Fibroblast of mammary gland (primary cell): ENCODE results near the gene NINJ2.
A peak's percentile ranks its signal among the peaks of the same experiment; 100 is the strongest.

Experiments
- DNase-seq: peaks from one replicate; pipeline ENCODE4 v3.0.0-alpha.2; 2010; ENCODE audit warnings: low read depth
- H3K4me3 ChIP-seq: 2 replicates; pipeline ENCODE4 v1.5.1; 2011; ENCODE audit warnings: low read depth, mild to moderate bottlenecking, low read length, moderate library complexity; ENCODE audit not compliant: control insufficient read depth
- TF ChIP-seq, protein P1 (sequence below): conservative IDR thresholded peaks from 2 replicates; pipeline ENCODE4 v1.5.1; 2011; ENCODE audit warnings: low read depth, low read length, inconsistent platforms; ENCODE audit not compliant: control insufficient read depth, insufficient read depth

Gene NINJ2

DNA sequence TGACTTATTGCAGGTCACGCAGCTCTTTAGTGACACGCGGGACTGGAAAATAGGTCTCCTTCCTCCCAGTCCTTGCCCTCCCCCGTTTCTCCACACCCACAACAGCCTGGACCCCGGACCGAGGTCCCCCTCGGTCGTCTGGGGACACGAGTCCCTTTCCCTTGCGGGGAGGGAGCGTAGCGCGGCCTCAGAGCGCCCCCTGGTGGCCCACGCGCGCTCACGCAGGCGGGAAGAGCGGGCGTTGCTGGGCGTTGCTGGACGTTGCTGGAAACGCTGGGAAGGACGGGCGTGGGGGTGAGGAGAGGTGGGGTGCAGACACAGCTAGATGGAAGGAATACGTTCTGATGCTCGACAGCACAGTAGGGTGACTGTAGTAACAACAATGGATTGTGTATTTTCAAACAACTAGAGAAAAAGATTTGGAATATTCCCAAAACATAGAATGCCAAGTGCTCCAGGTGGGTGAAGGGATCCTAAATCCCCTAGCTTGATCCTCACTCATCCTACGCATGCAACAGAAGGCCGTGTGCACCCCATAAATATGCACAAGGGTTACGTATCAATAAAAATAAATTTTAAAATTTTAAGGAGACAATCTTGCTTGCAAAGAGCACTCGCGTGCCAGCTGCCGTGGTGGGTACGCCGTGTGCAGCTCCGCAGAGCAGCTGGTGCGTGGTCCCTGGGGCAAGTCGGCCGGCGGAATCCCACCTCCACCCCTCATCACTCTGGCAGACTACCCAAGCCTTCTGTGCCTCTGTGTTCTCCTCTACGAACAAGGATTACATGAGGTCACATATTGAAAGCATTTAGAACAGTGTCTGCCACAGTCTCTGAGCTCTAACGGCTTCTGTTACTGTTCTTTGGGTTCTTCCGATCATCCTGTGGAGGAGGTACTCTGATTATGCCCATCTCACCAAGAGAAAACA is 116.1 kb downstream of the NINJ2 start:
- peak; percentile 30 for DNase-seq
- TF ChIP-seq, protein P1, sequence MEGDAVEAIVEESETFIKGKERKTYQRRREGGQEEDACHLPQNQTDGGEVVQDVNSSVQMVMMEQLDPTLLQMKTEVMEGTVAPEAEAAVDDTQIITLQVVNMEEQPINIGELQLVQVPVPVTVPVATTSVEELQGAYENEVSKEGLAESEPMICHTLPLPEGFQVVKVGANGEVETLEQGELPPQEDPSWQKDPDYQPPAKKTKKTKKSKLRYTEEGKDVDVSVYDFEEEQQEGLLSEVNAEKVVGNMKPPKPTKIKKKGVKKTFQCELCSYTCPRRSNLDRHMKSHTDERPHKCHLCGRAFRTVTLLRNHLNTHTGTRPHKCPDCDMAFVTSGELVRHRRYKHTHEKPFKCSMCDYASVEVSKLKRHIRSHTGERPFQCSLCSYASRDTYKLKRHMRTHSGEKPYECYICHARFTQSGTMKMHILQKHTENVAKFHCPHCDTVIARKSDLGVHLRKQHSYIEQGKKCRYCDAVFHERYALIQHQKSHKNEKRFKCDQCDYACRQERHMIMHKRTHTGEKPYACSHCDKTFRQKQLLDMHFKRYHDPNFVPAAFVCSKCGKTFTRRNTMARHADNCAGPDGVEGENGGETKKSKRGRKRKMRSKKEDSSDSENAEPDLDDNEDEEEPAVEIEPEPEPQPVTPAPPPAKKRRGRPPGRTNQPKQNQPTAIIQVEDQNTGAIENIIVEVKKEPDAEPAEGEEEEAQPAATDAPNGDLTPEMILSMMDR = peak; percentile 77
- no peak overlapping the region for H3K4me3 ChIP-seq

DNA sequence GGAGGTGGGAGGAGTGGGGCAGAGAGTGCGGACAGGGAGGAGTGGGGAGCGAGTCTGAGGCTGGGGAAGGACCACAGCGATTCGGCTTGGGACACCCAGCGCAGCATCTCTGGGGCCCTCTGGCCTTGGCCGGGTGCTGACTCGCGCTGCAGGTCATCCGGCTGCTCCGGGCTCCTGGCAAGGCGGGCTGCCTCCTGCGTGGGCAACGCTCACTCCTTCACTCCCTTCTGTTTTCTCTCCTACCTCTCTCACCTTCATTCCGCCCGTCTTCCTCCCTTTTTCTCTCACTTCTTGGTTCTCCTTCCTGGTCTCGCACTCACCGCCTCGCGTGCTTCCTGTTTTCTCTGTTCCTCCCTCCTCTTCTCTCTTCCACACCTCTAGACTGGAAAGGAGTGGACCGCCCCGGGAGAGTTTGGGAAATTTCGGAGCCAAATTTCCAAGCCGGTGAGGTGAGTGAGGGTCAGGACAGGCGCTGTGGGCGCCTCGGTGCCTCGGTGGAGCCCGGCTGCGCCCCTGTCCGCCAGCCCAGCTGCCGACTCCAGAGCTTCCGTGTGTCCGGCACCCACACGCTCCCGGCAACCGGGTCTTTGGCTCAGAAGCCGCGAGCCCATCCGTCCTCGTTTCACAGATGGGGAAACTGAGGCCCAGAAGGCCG is 116.9 kb downstream of the NINJ2 start:
- DNase-seq = no peak
- H3K4me3 ChIP-seq = no peak overlapping the region
- TF ChIP-seq, protein P1 = no peak

DNA sequence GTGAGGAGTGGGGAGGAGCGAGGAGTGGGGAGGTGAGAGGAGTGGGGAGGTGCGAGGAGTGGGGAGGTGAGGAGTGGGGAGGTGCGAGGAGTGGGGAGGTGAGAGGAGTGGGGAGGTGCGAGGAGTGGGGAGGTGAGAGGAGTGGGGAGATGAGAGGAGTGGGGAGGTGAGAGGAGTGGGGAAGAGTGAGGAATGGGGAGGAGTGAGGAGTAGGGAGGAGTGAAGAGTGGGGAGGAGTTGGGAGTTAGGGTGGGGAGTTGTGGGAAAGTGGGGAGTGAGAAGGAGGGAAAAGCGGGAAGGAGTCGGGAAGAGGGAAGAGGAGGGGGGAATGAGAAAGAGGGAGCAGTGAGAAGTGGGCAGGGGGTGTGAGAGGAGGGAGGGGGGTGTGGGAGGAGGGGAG is 117.4 kb downstream of the NINJ2 start:
- H3K4me3 ChIP-seq = no peak overlapping the region
- TF ChIP-seq, protein P1 = no peak
- DNase-seq = no peak

DNA sequence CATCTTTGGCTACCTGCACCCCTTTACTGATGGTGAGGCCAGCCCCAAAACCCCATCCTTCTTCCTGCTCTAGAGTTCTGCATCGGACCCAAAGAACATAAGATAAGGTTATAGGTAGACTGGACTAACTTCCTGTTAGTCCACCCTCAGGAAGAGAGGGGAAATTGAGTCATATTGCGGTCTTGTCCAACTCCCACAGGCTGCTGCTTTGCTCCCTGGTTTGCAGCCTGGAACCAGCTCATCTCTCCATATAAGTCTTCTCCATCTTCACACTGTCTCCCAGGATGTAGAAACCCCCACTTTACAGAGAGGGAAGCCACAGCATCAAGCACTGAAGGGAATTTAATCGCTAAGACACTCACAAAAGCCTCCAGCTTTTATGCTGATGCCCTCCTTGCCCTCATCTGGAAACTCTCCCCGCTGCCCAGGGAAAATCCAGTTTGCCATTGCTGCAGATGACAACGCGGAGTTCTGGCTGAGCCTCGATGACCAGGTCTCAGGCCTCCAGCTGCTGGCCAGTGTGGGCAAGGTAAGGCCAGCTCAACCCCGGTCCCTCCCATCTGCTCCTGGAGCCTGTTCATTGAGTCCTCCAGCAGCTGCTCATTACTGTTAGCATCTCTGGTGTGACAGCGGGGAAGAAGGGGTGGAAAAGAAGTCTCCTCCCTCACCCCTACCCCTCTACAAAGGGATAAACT is 118.2 kb downstream of the NINJ2 start:
- DNase-seq = no peak
- no peak overlapping the region for H3K4me3 ChIP-seq
- TF ChIP-seq, protein P1 = no peak

DNA sequence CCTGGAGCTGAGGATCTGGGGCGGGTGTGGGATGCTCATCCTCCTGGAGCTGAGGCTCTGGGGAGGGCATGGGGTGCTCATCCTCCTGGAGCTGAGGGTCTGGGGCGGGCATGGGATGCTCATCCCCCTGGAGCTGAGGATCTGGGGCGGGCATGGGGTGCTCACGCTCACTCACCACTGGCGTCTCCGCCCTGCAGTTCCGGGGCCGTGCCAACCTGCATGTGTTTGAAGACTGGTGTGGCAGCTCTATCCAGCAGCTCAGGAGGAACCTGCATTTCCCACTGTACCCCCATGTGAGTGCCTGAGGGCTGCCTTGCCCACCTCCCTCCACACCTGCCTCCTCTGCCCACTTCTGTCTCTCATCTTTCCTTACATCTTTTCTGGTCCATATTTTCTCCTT is 119.1 kb downstream of the NINJ2 start:
- TF ChIP-seq, protein P1 = no peak
- DNase-seq = no peak
- H3K4me3 ChIP-seq = no peak overlapping the region

DNA sequence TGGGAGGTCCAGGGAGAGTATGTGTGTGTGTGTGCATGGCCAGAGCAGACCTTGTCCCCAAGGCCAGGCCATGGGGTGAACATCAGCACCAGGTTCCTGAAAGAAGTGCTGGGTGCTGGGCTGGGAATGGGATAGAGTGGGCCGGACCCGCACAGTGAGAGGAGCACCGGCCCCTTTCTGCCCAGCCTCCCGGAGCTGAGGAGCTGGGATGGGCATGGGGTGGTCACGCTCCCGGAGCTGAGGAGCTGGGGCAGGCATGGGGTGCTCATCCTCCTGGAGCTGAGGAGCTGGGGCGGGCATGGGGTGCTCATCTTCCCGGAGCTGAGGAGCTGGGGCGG is 120.2 kb downstream of the NINJ2 start:
- H3K4me3 ChIP-seq = no peak overlapping the region
- DNase-seq = no peak
- TF ChIP-seq, protein P1 = no peak
